GM19023 (cell line): Measurements from ENCODE around the gene IGFBP2.
"Not testable (repeated sequence)": the region's sequence is repeated elsewhere in the genome, so short reads cannot be mapped to it uniquely, and the experiment has no call there.

Experiments used
- ATAC-seq: cut with Tn5 transposase; IDR thresholded peaks from one replicate; pipeline ENCODE4 v1.9.1; 2021; ENCODE audit warnings: mild to moderate bottlenecking, moderate library complexity; ENCODE audit not compliant: unreplicated experiment

IGFBP2 gene

DNA sequence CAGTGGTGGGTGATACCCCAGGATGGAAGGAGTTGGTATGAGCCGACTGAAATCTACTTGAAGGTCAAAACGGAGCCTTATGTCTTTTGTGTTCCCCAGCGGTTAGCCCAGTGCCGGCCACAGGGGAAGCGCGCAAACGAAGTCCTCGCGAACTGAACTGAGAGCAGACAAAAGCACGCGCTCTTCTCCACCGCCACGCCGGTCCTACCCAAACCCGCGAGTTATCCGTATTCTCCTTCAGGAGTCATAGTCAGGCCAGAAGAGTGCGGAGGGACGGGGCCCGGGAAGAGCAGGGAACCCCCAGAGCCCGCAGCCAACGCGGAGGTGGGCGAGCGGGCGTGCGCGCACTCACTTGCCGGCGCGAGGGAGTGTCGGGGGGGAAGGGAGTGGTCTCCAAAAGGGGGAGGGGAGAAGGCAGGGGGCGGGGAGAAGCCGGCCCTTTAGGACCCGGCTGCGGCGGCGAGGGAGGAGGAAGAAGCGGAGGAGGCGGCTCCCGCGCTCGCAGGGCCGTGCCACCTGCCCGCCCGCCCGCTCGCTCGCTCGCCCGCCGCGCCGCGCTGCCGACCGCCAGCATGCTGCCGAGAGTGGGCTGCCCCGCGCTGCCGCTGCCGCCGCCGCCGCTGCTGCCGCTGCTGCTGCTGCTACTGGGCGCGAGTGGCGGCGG is at the start of gene IGFBP2:
TSS of gene IGFBP2 (plus strand) at position 469 of the 664 bp plus-strand sequence. CDS start at position 573, 104 bp downstream.
- ATAC-seq, result no peak

DNA sequence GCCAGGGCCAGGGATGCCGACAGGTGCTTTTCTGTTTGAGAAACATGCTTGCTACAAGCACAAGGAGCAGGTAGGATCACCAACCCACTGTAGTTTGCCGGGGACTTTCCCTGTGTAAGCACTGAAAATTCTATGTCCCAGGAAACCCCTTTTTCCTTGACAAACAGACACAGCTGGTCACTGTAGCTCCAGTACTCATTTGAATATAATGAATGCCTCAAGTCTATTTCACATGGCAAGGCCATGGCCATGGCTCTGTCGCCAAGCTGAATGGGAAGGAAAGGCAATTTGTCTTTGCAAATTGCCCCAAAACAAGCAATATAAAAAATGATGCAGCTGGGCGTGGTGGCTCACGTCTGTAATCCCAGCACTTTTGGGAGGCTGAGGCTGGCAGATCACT is 49.6 kb upstream of the IGFBP2 start:
- ATAC-seq, result no peak

DNA sequence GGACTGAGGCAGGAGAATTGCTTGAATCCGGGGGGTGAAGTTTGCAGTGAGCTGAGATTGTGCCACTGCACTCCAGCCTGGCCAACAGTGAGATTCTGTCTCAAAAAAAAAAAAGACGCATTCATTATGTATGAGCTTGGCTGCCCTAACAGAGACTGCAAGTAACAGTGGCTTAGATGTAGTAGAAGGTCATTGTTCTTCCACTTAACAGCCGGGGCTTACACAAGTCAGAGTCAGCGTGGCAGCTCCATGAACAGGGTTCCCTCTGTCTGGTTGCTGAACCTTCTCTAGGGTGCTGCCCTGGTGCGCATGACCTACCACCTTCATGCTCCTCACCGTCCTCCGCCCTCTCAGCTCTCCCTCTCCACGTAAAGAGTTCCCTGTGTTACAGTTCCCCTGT is 49.1 kb upstream of the IGFBP2 start:
- no peak for ATAC-seq

GRCh38 chr2:216585441-216585840 is 47.8 kb upstream of the IGFBP2 start:
- ATAC-seq, result no peak

DNA sequence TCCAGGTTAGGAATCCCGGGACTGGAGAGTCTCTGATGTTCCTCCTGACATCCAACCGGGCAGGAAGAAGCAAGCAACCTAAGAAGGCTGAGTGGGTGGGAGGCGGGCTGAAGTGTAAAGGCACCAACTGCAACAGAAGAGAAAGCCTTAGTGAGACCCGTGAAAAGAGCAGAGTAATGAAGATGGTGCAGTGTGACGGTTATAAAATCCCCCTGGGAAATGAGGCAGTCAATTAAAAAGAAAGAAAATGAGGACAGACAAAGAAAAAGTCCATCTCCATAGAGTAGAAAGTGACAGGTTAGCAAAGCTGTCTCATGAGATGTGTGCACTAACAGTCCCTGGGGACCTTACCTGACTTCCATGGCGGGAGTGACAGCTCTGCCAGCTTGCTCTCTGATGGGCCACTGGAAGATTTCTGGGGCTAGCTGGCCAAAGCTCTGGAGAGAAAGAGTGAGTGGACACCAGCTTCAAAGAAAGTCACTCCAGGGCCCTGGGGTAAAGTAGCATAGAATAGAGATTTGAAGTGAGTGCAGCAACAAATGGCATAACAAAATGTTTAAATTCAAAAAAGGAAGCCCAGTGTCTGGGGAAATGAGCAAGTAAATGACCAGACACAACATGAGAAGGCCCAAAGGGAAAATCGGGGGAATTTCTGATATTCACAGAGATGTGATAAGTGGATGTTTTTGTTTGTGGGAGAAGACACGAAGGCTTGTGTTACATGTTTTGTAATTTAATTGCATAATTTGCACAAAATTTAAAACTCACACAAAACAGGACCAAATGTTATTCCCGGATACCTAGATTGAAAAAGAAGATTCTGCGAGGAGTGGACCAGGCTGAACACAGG is 44.1 kb upstream of the IGFBP2 start:
- ATAC-seq, result no peak

DNA sequence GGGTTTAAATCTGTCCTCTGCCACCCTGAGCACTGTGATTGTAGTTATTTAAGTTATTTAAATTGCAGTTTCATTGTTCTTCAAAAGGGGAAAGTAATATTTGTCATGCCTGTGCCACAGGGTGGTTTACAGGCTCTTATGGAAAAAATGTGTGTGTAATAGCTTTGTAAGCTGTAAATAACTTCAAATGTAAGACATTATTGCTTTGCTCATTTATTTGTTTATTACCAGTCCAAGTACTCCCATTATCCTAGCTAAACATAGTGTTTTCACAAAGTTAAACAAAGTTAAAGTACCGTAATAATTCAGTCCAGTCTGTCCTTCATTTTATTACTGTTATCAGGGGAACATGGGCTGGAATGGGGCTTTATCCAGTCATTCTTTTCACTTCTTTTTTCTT is 43.4 kb upstream of the IGFBP2 start:
- no peak for ATAC-seq

DNA sequence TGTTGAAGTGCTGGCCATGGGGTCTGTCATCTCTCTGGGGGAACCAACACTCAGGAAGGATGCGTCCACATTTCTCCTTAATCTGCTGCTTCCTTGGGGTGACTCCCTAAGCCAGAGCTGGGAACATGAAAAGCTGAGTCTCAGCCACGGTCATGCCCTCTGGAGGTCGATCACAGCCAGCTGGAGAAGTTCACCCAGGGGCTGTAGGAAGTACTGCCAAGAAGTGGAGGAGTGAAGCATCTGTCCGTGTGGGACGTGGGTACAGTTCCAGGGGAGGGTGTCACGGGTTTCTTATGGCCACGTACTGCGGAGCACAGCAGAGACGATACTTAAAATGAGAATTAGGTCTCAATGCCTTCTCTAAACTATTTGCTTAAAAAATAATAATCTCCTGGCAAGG is 42.4 kb upstream of the IGFBP2 start:
- no peak for ATAC-seq

GRCh38 chr2:216591480-216591879 is 41.7 kb upstream of the IGFBP2 start:
- no peak for ATAC-seq

DNA sequence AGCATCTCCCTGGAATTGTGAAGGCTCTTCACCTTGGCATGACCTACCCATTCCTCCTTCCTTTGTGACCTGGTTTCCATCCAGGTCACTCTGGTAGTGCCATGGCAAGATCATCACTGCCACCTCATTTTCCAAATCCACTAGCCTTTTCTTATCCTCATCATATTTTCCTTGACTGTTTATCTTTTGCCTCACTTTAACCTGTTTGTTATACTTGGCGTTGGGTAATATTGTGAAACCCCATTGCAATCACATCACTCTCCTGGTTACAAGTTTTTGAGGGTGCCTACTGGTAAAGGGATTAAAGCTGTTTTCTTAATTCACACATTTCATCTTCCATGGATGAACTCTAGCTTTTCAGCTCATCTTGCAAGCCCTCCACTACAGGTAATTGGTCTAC is 39.1 kb upstream of the IGFBP2 start:
- no peak for ATAC-seq

GRCh38 chr2:216596236-216596979 is 36.8 kb upstream of the IGFBP2 start:
- ATAC-seq, result no peak

GRCh38 chr2:216596980-216597509 is 36.2 kb upstream of the IGFBP2 start:
- ATAC-seq, result no peak

GRCh38 chr2:216597825-216598224 is 35.4 kb upstream of the IGFBP2 start:
- ATAC-seq, result not testable (repeated sequence)

GRCh38 chr2:216601632-216602409 is 31.4 kb upstream of the IGFBP2 start:
- ATAC-seq, result no peak

GRCh38 chr2:216603010-216603883 is 30.0 kb upstream of the IGFBP2 start:
- ATAC-seq, result no peak

DNA sequence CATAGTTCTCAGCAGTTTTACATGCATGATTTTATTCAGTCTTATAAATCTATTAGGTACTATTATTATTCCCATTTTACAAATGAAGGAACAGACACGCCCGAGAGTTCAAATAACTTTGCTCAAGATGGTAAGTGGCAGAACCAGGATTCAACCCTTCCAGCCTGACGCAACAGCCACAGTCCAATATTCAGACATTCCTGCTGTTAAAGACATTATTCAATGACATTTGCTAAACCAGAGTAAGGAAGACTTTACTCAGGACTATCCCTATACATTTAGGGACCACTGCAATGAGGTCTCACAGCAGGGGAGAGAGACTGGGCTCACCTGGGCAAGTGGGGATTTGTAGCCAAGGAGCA is 29.4 kb upstream of the IGFBP2 start:
- no peak for ATAC-seq

- ATAC-seq, result no peak
Measured at GRCh38 chr2:216604458-216604857, 28.8 kb upstream of the IGFBP2 start.

GRCh38 chr2:216606551-216607276 is 26.5 kb upstream of the IGFBP2 start:
- peak; percentile 87 for ATAC-seq

DNA sequence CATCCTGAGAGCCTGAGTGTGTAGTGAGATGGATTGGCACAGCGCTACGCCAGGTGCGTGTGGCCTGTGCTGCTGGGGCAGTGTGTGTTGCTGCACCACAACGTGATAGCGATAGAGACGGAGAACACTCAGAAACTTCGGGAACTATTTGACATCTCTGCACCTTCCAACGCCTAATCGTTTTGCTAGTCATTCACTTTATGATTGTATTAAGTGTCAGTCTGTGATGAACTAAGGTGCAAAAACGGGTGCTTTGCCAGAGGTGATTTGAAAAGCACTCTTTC is 26.0 kb upstream of the IGFBP2 start:
- no peak for ATAC-seq

DNA sequence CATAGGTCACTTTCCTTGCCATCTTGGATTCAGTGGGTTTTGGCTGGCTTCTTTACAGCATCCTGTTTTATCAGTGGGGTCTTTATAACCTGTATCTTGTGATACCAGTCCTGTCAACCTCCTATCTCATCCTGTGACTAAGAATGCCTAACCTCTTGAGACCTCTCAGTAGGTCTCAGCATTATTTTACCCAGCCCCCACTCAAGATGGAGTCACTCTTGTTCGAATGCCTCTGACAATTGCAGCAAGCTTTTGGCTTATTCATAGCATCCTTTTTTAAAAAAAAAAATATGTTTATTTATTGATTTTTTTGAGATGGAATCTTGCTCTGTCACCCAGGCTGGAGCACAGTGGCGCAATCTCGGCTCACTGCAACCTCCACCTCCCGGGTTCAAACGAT is 24.7 kb upstream of the IGFBP2 start:
- ATAC-seq, result no peak
